HG03159 (cell line): ENCODE data around the gene B3GNT9.

Experiments
- ATAC-seq: cut with Tn5 transposase; IDR thresholded peaks from one replicate; pipeline ENCODE4 v1.9.1; 2021; ENCODE audit warnings: mild to moderate bottlenecking, moderate library complexity; ENCODE audit not compliant: unreplicated experiment

B3GNT9 gene

DNA sequence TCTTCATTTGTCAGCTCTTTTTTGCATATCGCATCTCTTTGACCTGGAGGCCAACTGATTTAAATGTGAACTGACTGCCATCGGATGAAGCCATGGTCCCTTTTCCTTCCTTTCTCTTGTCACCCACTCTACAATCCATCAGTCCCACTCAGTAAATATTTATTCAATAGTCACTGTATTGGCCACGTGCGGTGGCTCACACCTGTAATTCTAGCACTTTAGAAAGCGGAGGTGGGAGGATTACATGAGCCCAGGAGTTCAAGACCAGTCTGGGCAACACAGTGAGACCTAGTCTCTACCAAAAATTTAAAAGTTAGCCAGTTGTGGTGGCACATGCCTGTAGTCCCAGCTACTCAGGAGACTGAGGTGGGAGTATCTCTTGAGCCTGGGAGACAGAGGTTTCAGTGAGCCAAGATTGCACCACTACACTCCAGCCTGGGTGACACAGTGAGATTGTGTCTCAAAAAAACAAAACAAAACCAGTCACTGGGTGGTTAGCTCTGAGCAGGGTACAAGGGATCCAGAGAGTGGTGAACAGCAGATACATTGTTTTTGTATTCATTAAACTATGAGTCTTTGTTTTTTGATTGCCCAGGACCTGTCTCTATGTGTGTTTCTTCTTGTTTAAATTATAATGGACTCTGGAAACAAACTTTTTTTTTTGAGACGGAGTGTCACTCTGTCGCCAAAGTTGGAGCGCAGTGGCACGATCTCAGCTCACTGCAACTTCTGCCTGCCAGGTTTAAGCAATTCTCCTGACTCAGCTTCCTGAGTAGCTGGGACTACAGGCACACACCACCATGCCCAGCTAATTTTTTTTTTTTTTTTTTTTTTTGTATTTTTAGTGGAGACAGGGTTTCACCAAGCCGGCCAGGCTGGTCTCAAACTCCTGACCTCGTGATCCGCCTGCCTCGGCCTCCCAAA is 34.1 kb downstream of the B3GNT9 start:
- ATAC-seq, result no peak

- ATAC-seq, result no peak
These were observed 35.2 kb downstream of the B3GNT9 start for GRCh38 chr16:67115639-67116038.

- no peak for ATAC-seq
These were observed 36.0 kb downstream of the B3GNT9 start for GRCh38 chr16:67114793-67115192.

DNA sequence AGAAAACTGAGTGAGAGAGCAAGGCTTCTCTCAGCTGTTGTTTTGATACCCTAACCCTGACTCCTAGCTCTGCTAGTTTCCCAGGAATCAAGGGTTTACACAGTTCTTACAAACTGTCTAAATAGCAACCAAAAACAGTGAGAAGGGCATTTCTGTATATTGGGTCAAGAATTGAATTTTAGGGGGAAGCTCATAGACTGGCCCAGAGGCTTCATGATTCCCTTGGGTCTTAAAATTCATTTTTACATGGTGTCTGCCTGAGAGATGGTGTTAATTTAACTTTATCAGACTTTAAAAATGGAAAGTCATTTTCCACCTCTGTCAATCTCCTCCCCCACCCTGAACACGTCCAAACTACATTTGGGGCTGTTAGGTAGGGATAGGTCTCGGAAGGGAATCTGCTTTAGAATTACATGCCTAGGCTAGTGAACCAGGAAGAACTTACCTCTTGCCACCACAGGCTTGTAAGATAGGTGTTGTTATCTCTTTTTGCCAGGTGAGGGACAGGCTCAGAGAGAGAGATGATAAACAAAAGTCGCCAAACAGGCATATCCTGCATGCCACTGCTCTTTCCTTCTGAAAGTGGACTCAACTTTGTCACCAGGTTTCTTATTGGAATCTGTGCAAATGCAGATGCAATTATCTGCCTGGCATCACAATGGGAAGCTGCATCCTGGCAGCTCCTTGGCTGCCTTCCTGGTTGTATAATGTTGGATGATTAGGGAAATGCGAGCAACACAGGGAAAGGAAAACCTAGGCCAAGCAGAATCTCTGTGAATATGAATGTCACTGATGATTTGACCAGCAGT is 38.0 kb downstream of the B3GNT9 start:
- ATAC-seq, result no peak

DNA sequence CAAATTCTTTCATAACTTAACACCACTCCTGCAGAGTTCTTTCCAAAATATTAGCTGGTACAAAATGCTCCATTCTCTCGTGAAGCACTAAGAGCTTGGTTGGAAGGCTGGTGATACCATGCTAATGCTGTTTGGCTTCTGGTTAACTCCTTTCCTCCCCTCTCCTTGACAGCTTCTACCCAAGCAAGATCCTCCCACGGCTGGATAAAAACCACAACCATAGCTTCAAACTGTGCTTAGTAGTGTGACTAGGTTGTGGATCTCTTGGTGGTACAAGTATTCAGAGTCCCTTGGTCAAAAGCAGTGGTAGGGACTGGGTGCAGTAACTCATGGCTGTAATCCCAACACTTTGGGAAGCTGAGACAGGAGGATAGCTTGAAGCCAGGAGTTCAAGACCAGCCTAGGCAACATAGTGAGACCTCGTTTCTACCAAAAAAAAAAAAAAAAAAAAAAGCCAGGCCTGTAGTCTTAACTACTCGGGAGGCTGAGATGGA is 38.8 kb downstream of the B3GNT9 start:
- no peak for ATAC-seq

DNA sequence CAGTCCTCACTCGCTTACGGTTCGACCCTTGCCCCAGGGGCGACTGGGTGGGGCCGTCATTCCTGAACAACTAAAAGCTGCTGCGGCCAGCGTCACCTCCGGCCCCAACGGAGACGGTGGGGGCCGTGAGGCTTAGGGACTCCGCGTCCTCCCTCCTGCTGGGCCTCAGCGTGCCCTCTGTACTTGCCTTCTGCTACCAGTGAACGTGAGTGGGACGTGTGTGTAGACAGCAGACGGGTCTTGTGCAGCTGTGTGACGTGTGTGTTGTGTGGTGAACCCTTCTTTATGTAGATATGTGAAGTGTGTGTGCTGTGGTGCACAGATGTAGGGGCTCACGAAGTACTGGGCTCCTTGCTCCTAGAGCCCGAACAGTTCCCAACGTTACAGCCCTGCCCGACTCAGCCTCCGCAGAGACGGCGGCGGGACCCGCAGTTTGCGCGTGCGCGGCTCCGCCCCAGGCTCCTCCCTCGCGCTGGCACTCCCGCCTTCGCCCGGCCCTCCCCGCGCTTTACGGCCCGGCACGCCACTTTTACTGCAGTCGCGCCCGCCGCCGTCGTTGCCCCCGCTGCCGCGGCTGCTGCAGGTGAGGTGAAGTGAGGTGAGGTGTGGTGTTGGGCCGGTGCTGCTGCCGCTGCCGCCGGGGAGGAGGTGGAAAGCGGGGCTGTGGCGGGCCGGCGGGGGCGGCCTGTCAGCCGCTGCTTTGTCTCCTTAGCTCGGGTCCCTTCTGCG is 41.2 kb downstream of the B3GNT9 start, which contains the start of gene PHAF1:
Gene PHAF1 (plus strand): TSS at position 535 of the 729 bp plus-strand sequence. CDS start 235 bp downstream, outside the sequence.
- peak; percentile 87 for ATAC-seq

DNA sequence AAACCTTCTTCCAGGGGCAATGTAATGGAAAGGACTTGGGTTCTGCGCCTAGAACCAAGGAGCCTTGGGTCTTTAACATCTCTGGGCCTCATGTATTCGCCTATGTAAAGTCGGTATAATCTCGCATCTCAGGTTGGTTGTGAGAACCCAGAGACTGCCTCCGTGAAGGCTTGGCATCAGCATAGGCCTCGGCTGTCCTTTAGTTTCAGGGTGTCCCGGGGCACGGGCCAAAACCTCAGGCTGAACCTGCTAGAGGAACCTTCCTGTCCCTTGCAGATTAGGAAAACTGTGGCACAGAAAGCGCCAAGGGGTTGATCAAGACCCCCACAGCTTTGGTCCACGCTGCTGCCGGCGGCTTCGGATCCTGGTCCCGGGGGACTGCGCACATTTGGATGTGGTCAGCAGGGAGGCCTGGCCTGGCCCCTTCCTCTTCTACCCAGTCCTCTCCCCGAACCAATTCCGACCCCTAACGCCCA is 41.8 kb downstream of the B3GNT9 start:
- ATAC-seq, result no peak

- no peak for ATAC-seq
These were observed 42.3 kb downstream of the B3GNT9 start for GRCh38 chr16:67108489-67108888.

DNA sequence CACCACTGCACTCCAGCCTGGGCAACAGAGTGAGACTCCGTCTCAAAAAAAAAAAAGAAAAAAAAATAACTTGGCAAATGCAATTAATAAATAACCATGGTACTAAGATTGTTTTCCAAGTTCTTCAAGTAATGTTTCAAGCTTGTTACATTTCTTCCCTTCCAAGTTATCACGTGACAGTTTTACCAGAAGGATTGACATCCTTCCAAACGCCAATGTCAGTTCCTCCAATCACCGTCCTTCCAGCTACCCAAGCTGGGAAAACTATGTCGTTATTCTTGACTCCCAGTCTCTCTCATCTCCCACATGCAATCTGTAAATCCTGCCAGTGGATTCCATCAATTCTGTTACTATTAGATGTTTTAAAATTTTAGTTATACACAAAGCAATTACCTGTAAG is 44.9 kb downstream of the B3GNT9 start:
- no peak for ATAC-seq

DNA sequence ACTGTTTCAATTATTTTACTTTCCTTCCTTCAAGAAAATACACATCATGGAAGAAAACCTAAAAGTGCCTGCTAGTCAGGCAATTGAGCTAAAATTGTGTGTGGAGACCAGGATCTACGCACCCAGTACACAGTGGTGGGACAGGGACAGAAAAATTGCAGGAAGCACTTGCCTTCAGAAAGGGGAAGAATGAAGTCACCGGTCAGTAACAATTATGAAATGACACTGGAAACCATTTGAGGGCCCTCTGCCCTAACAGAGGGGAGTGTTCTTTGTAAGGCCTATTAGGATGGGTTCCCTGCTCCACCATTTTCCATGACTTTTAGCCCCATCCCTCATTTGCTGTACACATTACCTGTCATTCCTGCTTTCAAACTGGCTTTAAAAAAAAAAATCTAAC is 45.6 kb downstream of the B3GNT9 start:
- ATAC-seq, result no peak

DNA sequence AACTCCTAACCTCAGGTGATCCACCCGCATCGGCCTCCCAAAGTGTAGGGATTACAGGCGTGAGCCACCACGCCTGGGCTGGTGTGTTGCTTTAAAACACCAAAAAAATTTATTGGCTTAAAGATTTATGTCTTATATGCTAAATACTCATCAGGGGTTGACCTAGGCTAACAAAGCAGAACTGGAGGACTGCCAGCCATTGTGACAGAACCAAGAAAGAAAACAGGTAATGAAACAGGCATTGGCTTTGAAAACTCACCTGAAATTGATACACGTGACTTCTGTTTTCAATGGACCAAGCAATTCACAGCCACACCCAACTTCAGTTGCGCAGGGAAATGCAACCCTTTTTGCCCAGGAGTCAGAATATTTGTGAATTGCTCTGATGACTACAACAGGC is 46.0 kb downstream of the B3GNT9 start:
- ATAC-seq, result no peak

GRCh38 chr16:67104061-67104460 is 46.7 kb downstream of the B3GNT9 start:
- no peak for ATAC-seq

DNA sequence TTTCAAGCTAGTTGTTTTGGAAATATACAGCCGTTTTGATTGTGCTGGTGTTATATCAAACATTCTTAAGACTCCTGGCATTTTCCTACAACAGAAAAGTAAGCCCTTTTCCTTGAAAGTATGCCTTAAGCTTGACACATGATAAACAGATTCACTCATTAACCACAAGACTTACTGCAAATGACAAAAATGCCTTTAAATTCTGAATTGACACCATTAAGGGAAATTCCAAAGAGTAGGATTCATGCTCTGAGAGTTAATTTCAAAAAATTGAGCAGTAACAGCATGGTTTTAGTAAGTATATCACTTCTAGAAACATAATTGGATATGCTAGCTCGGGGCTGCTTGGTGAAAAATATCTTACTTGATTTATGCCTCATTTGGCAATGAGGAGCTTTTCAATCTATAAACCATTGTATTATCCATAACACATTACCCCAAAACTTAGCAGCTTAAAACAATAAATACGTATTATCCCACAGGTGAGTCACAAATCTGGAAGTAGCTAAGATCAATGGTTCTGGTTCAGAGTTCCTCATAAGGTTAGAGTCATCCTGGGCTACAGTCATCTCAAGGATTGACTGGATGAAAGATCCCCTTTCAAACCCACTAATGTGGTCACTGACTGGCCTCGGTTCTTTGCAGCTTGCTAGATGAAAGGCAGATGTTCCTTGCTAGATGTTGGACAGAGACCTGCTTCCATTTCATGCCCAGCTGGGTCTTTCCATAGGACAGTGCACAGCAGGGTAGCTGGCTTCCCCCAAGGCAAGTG is 49.3 kb downstream of the B3GNT9 start:
- ATAC-seq, result no peak

- no peak for ATAC-seq
These were observed 50.1 kb downstream of the B3GNT9 start for GRCh38 chr16:67100569-67101310.

- no peak for ATAC-seq
These were observed 52.2 kb downstream of the B3GNT9 start for GRCh38 chr16:67098599-67098998.
